Measurements from ENCODE around the gene IDH1. TPM values are rescaled to one million over a fixed set of nuclear protein-coding genes. Genes with fewer than 3 reads are reported as not detected.

Gene IDH1
- total RNA-seq, 1 donor from 2014 or later: 47.4 TPM

DNA sequence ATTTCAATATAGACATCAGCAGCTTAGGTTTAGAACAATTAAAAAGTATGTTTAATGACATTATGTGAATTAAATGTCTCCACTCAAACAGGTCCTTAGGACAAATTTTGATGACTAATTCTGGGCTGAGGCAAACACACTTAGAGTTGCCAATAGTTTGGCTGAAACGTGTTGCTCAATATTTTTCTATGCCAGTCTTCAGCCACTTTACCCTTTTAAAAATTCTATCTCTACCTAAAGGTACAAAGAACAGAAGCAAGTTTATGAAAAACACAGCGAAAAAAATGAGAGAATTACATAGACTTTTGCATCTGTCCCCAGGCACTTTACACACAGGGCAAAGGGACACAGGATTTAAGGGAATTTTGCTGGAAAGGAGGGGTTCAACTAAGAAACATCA, 4.5 kb downstream of the IDH1 start:
- no peak overlapping the region for H3K4me3 ChIP-seq
- intact Hi-C loops (cut with DNase I): loop anchor here (10.0 kb wide), 1 partner anchor 76 kb away; no protein-coding TSS in a partner anchor

DNA sequence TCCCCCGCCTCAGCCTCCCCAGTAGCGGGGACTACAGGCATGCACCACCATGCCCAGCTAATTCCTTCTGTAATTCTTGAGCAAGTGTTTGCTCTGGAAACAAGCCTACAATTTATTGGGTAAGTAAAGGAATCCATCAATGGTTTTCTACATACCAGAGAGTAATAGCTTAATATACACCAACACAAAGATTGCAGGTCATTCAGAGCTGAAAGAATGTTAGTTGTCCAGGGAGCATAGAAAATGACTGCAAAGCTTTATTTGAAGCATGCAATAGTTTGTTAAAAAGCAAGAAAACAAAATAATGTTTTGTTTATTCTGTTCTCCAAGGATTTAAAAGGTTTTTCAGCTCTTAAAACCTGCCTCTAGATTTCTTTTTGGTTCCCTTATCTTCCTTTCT, 5.6 kb downstream of the IDH1 start:
- DNase-seq (ENCODE audit: extremely low spot score in 2 of 2): no peak
- Histone ChIP-seq H3K27ac (no peak overlapping the region), H3K4me1 (peaks cover 25% of the 10 kb centered on the region), H3K36me3 (peaks cover 0 to 55% of the 10 kb centered on the region in 2 donors), H3K9me3 (no peaks in the 10 kb centered on the region), H3K27me3 (no peaks in the 10 kb centered on the region), H3K4me3 (no peak overlapping the region)
- intact Hi-C loops (cut with DNase I): no loop called here
- TF ChIP-seq POLR2A (IDR thresholded peaks at IDR 0.05) (no peak), POLR2AphosphoS5 (IDR thresholded peaks at IDR 0.05; ENCODE audit: insufficient read depth in 1 of 2, low read depth in 1 of 2) (no peak)
- TF ChIP-seq, protein P1, sequence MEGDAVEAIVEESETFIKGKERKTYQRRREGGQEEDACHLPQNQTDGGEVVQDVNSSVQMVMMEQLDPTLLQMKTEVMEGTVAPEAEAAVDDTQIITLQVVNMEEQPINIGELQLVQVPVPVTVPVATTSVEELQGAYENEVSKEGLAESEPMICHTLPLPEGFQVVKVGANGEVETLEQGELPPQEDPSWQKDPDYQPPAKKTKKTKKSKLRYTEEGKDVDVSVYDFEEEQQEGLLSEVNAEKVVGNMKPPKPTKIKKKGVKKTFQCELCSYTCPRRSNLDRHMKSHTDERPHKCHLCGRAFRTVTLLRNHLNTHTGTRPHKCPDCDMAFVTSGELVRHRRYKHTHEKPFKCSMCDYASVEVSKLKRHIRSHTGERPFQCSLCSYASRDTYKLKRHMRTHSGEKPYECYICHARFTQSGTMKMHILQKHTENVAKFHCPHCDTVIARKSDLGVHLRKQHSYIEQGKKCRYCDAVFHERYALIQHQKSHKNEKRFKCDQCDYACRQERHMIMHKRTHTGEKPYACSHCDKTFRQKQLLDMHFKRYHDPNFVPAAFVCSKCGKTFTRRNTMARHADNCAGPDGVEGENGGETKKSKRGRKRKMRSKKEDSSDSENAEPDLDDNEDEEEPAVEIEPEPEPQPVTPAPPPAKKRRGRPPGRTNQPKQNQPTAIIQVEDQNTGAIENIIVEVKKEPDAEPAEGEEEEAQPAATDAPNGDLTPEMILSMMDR (IDR thresholded peaks at IDR 0.05): no peak

More for the DNA sequence above, 4.5 kb downstream of the IDH1 start:
- peaks cover 26% of the 10 kb centered on the region for H3K4me1 ChIP-seq
- DNase-seq (ENCODE audit: extremely low spot score in 2 of 2): no peak
- H3K9me3 ChIP-seq: no peaks in the 10 kb centered on the region
- H3K27me3 ChIP-seq: no peaks in the 10 kb centered on the region
- peaks cover 0 to 49% of the 10 kb centered on the region in 2 donors for H3K36me3 ChIP-seq
- H3K27ac ChIP-seq: no peak overlapping the region
- TF ChIP-seq, protein P1 (IDR thresholded peaks at IDR 0.05): no peak
- no peak for TF ChIP-seq POLR2A (IDR thresholded peaks at IDR 0.05)
- TF ChIP-seq POLR2AphosphoS5 (IDR thresholded peaks at IDR 0.05; ENCODE audit: insufficient read depth in 1 of 2, low read depth in 1 of 2): no peak

DNA sequence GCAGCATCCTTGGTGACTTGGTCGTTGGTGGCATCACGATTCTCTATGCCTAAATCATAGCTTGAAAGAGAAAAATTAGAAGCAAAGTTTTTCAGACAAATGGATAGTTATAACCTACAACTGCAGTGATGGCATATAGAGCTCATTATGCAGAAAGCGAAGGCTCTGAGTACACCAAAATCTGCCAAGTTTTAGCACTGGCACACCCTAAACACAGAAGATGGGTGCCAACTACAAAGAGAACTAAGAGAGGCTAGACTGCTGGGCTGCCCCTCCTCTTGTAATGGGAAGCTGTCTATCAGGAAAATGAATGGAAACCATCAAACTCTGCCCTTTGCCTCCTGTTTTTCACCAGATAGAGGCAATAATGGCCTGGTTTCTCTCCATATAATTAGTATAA, 6.3 kb downstream of the IDH1 start:
- intact Hi-C loops (cut with DNase I): no loop called here
- Histone ChIP-seq H3K9me3 (no peaks in the 10 kb centered on the region), H3K36me3 (peaks cover 0 to 57% of the 10 kb centered on the region in 2 donors), H3K27ac (no peak overlapping the region), H3K4me1 (peaks cover 21% of the 10 kb centered on the region), H3K4me3 (no peak overlapping the region), H3K27me3 (no peaks in the 10 kb centered on the region)
- DNase-seq (ENCODE audit: extremely low spot score in 2 of 2): no peak
- TF ChIP-seq, protein P1 (IDR thresholded peaks at IDR 0.05): no peak
- TF ChIP-seq POLR2A (IDR thresholded peaks at IDR 0.05) (no peak), POLR2AphosphoS5 (IDR thresholded peaks at IDR 0.05; ENCODE audit: insufficient read depth in 1 of 2, low read depth in 1 of 2) (no peak)

DNA sequence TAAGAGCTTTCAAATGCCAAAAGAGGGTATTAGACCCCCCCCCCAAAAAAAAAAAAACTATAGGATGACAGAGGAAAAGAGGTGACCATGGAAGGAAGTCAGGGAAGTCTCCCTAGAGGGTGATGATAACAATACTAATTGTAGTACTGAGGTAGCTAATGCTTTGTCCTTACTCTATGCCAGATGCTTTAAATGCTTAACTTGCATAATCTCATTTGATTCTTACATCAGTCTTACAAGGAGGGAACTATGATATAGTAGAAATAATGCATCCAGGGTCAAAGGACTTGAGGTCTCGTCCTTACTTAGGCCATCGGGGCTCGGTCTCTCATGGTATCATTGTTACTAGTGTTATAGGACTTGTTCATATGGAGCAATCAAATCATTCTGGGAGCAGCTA, 9.1 kb downstream of the IDH1 start:
- Histone ChIP-seq H3K4me3 (no peak overlapping the region), H3K36me3 (peaks cover 0 to 72% of the 10 kb centered on the region in 2 donors), H3K4me1 (peaks cover 5% of the 10 kb centered on the region), H3K27me3 (no peaks in the 10 kb centered on the region), H3K27ac (no peak overlapping the region), H3K9me3 (no peaks in the 10 kb centered on the region)
- no peak for DNase-seq (ENCODE audit: extremely low spot score in 2 of 2)
- TF ChIP-seq POLR2A (IDR thresholded peaks at IDR 0.05): no peak
- no peak for TF ChIP-seq POLR2AphosphoS5 (IDR thresholded peaks at IDR 0.05; ENCODE audit: insufficient read depth in 1 of 2, low read depth in 1 of 2)
- TF ChIP-seq, protein P1 (IDR thresholded peaks at IDR 0.05): no peak
- intact Hi-C loops (cut with DNase I): no loop called here

DNA sequence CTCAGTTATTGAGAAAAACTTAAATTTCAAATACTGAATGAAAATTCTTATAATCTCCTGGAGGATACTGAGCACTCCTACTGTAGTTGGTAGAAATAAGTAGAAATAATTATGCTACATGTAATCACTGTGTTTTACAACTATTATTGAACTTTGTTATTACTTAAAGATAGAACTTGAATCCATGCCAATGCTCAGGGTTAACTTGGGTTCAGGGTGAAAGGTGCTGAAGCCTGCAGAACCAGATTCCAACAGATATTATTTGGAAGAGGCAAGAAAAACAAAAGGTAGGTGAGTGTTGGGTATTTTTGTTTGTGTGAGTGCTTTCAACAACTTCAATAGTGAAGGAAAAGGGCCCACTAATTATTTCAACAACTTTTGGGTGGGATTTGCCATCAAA, 10.4 kb downstream of the IDH1 start:
- peaks cover 0 to 75% of the 10 kb centered on the region in 2 donors for H3K36me3 ChIP-seq
- intact Hi-C loops (cut with DNase I): no loop called here
- TF ChIP-seq, protein P1 (IDR thresholded peaks at IDR 0.05): no peak
- TF ChIP-seq POLR2AphosphoS5 (IDR thresholded peaks at IDR 0.05; ENCODE audit: insufficient read depth in 1 of 2, low read depth in 1 of 2) (no peak), POLR2A (IDR thresholded peaks at IDR 0.05) (no peak)
- DNase-seq (ENCODE audit: extremely low spot score in 2 of 2): no peak
- no peak overlapping the region for H3K4me3 ChIP-seq
- no peaks in the 10 kb centered on the region for H3K9me3 ChIP-seq
- no peaks in the 10 kb centered on the region for H3K27me3 ChIP-seq
- no peak overlapping the region for H3K27ac ChIP-seq
- no peaks in the 10 kb centered on the region for H3K4me1 ChIP-seq

All from vagina (tissue), 2 donors.